Smooth muscle cell (in vitro differentiated cells): Measurements from ENCODE around the gene DMBX1. TPM values are rescaled to one million over a fixed set of nuclear protein-coding genes. Genes with fewer than 3 reads are reported as not detected.
A peak's percentile ranks its signal among the peaks of the same experiment; 100 is the strongest.

ENCODE experiments used
- DNase-seq: peaks from one replicate; lab custom pipeline; 2025; ENCODE audit not compliant: unreplicated experiment; lab: John Stamatoyannopoulos, UW
- H2AFZ ChIP-seq: fragments of 200-600 bp; sonication (generic); 2 replicates; pipeline ENCODE4 v1.6.0; 2016; ENCODE audit warnings: antibody characterized with exemption, low read depth, mild to moderate bottlenecking
- H3F3A ChIP-seq: fragments of 200-600 bp; sonication (generic); 2 replicates; pipeline ENCODE4 v1.6.0; 2017; ENCODE audit warnings: antibody characterized with exemption, low read depth
- H3K27ac ChIP-seq: fragments of 200-600 bp; sonication (generic); 2 replicates; pipeline ENCODE4 v1.5.1; 2016; ENCODE audit warnings: low read depth, mild to moderate bottlenecking
- H3K27me3 ChIP-seq: fragments of 200-600 bp; sonication (generic); 2 replicates; pipeline ENCODE4 v1.6.1; 2016; ENCODE audit warnings: low read depth, mild to moderate bottlenecking
- H3K36me3 ChIP-seq: fragments of 200-600 bp; sonication (generic); 2 replicates; pipeline ENCODE4 v1.5.1; 2016; ENCODE audit warnings: low read depth
- H3K4me1 ChIP-seq: fragments of 200-600 bp; sonication (generic); 2 replicates; pipeline ENCODE4 v1.5.1; 2016; ENCODE audit warnings: low read depth
- H3K4me2 ChIP-seq: fragments of 200-600 bp; sonication (generic); 2 replicates; pipeline ENCODE4 v1.6.0; 2016; ENCODE audit warnings: mild to moderate bottlenecking
- H3K4me3 ChIP-seq: fragments of 200-600 bp; sonication (generic); 2 replicates; pipeline ENCODE4 v1.5.1; 2016; ENCODE audit warnings: mild to moderate bottlenecking
- H3K79me2 ChIP-seq: fragments of 200-600 bp; sonication (generic); 2 replicates; pipeline ENCODE4 v1.6.0; 2016; ENCODE audit warnings: low read depth, mild to moderate bottlenecking
- H3K9ac ChIP-seq: fragments of 200-600 bp; sonication (generic); 2 replicates; pipeline ENCODE4 v1.6.0; 2016; ENCODE audit warnings: low read depth
- H3K9me3 ChIP-seq: fragments of 200-600 bp; sonication (generic); replicated peaks from 2 replicates; pipeline ENCODE4 v1.5.1; 2016; ENCODE audit warnings: low read depth
- H4K20me1 ChIP-seq: fragments of 200-600 bp; sonication (generic); 2 replicates; pipeline ENCODE4 v1.6.0; 2016; ENCODE audit warnings: low read depth
- WGBS: methylation state at CpG from one replicate; pipeline ENCODE4 v1.1.7; 2016; ENCODE audit warnings: low lambda C conversion rate; 5-methylcytosine and 5-hydroxymethylcytosine counted together
- polyA plus RNA-seq: library from polyadenylated mRNA; unstranded; fragments of >200 nt; fragmentation: Nextera tagmentation; extraction: Ambion mirVana; gene quantifications from 2 replicates; pipeline ENCODE4 v1.2.1, GENCODE V29; 2016
- total RNA-seq: library from RNA; depleted of rRNA; stranded (reverse); fragments of >200 nt; gene quantifications from 2 replicates; pipeline ENCODE4 v1.2.3, GENCODE V29; 2014
- TF ChIP-seq, protein P1 (sequence below): fragments of 200-600 bp; sonication (generic); IDR thresholded peaks from 2 replicates; pipeline ENCODE4 v1.5.1; 2017; ENCODE audit warnings: borderline replicate concordance, mild to moderate bottlenecking, antibody characterized with exemption; ENCODE audit not compliant: insufficient read depth, poor library complexity, severe bottlenecking

DMBX1 gene
- total and polyA plus RNA-seq, 2 experiments from 2014 or later = not detected

DNA sequence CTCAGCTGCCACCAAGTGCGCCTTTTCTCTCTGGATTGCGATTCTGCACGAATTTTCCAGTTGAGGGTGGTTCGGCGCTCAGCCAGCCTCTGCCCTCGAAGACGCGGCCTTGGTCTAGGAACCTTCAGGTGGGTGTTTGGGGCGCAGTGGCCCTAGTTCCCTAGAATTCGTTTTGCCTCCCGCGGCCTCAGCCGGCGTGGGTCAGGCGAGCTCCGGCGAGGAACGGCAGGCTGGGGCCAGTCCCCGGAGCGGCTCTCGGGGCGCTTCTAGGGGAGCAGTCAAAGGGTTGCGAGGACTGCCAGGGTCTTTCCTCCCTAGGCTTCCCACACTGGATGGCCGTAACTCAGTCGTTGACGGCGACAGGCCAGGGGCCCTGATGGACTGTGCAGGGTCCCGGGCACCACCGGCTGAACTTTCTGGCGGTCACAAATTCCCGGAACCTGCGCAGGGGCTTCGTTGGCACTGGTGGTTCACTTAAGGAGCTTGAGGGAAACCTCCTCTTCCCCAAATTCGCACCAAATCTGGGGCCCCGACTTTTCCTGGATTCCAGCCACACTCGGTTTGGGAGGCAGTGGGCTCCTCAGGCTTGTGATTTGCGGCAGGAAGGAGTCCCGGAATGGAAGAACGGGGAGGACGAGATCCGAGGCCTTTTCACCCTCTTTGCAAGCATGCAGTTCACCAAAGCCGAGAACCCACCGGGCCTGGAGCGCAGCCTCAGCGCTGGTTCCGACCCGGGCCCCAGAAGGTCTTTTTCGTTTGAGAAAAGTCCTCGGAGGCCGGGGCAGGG, 1.2 kb downstream of the DMBX1 start:
- peak overlapping the region; percentile 84 for H3K4me2 ChIP-seq
- 8% methylated on average over 50 of the region's 50 CpGs for WGBS
- no peaks in the 10 kb centered on the region for H3K9me3 ChIP-seq
- TF ChIP-seq, protein P1, sequence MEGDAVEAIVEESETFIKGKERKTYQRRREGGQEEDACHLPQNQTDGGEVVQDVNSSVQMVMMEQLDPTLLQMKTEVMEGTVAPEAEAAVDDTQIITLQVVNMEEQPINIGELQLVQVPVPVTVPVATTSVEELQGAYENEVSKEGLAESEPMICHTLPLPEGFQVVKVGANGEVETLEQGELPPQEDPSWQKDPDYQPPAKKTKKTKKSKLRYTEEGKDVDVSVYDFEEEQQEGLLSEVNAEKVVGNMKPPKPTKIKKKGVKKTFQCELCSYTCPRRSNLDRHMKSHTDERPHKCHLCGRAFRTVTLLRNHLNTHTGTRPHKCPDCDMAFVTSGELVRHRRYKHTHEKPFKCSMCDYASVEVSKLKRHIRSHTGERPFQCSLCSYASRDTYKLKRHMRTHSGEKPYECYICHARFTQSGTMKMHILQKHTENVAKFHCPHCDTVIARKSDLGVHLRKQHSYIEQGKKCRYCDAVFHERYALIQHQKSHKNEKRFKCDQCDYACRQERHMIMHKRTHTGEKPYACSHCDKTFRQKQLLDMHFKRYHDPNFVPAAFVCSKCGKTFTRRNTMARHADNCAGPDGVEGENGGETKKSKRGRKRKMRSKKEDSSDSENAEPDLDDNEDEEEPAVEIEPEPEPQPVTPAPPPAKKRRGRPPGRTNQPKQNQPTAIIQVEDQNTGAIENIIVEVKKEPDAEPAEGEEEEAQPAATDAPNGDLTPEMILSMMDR = no peak
- no peak overlapping the region for H3K27ac ChIP-seq
- H2AFZ ChIP-seq = no peak overlapping the region
- H3K4me1 ChIP-seq = peaks cover 34% of the 10 kb centered on the region
- no peak overlapping the region for H3K9ac ChIP-seq
- H3K27me3 ChIP-seq = peaks cover 100% of the 10 kb centered on the region
- no peak overlapping the region for H3K4me3 ChIP-seq
- DNase-seq = no peak
- H3K36me3 ChIP-seq = no peaks in the 10 kb centered on the region
- H3F3A ChIP-seq = no peaks in the 10 kb centered on the region
- no peaks in the 10 kb centered on the region for H3K79me2 ChIP-seq
- peaks cover 8% of the 10 kb centered on the region for H4K20me1 ChIP-seq

DNA sequence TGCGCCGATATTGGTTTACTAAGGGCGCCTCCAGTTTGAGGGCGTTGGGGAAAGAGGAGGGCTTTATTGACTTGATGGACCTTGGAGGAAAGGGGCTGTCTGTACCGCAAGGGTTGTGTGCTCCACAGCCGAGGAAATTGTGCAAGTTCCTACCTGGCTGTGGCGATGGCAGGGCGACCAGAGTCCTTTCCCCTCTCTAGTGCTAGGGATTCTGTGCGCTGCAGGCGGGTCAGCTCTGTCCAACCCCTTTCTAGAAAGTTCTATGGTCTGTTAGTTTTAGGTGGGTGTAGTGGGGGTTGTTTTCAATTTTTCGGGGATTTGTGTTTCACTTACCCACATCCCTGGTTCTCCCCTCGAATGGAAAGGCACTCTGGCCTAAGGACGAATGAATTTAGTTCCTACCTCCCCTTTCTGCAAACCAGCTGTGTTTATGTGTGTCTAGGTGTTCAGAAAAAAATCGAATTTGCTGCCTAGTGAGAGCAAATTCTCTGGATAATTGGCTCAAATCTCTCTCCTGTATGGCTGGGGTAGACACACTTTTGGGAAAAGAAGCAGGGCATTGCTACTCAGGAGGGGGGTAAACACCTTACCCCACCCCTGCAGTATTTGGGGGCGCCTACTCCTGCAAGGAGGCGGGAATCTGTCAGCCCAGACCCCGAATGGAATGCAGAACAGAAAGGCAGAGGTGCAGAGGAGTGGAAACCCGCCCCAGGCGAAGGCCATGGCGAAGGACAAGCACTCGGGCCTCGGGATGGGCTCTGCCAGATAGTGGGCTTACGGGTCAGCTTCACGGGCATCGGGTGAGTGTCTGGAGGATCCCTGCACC, 2.0 kb downstream of the DMBX1 start:
- 12% methylated on average over 25 of the region's 25 CpGs for WGBS
- no peaks in the 10 kb centered on the region for H3K36me3 ChIP-seq

DNA sequence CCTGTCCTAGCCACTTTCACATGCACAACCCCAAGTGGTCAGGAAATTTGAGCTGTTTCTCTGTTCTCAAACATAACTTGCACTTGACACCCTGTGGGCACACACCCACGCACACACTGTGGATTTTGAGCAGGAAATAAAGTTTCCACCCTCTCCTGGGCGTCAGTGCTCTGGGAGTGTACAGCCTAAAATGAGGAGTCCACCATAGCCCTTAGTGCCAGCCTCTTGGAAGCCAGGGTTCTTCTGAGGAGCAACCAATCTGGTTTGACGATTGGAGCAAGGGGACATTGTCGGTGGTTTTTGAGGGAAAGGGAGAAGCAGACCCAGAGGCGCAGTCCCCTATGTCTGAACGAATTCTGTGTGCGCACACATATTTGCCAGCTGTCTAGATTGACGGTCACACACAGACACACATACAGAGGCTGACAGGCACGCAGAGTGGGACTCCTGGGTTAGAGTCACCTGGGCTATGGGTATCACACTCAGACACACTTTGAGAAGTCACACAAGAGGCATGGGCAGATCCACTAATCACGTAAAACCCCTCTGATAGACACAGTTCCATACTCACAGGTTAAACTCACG, 2.7 kb downstream of the DMBX1 start:
- Histone ChIP-seq H4K20me1 (peaks cover 8% of the 10 kb centered on the region), H3K9ac (no peak overlapping the region), H3K79me2 (no peaks in the 10 kb centered on the region), H3K4me1 (peaks cover 33% of the 10 kb centered on the region), H3K27me3 (peaks cover 100% of the 10 kb centered on the region), H3K36me3 (no peaks in the 10 kb centered on the region), H3K27ac (no peak overlapping the region), H3K4me3 (no peak overlapping the region), H3K9me3 (no peaks in the 10 kb centered on the region), H2AFZ (no peak overlapping the region), H3K4me2 (no peak overlapping the region), H3F3A (no peaks in the 10 kb centered on the region)
- TF ChIP-seq, protein P1 = no peak
- DNase-seq = no peak
- 14% methylated on average over 11 of the region's 11 CpGs for WGBS

More for the DNA sequence above, 2.0 kb downstream of the DMBX1 start:
- Histone ChIP-seq H3K4me3 (no peak overlapping the region), H4K20me1 (peaks cover 8% of the 10 kb centered on the region), H3F3A (no peaks in the 10 kb centered on the region), H3K4me2 (no peak overlapping the region), H3K27me3 (peaks cover 100% of the 10 kb centered on the region), H3K27ac (no peak overlapping the region), H3K9ac (no peak overlapping the region), H2AFZ (no peak overlapping the region), H3K79me2 (no peaks in the 10 kb centered on the region), H3K4me1 (peaks cover 34% of the 10 kb centered on the region), H3K9me3 (no peaks in the 10 kb centered on the region)
- TF ChIP-seq, protein P1 = no peak
- DNase-seq = no peak
